Gastrocnemius medialis (tissue), 4 donors: ENCODE results near the gene SHB. TPM values are rescaled to one million over a fixed set of nuclear protein-coding genes. Genes with fewer than 3 reads are reported as not detected.

Experiments used
- ATAC-seq, 2 donors: fragments of 150-250 bp; one replicate each; pipeline ENCODE4 v1.9.1; 2016
- DNase-seq, 2 donors: peaks; one replicate each; pipeline ENCODE4 v3.0.0-alpha.2; 2019
- H3K27ac ChIP-seq, 4 donors: fragments of 200-600 bp; sonication (generic); 1 replicate in 1 of 4; 2 replicates in 3 of 4; pipeline ENCODE4 v1.5.1; 2016 to 2018; ENCODE audit warnings: mild to moderate bottlenecking in 2 of 4, moderate library complexity in 1 of 4
- H3K27me3 ChIP-seq, 3 donors: fragments of 200-600 bp; sonication (generic) in 2 of 3; 1 replicate in 1 of 3; 2 replicates in 2 of 3; pipeline versions ENCODE4 v1.5.1 to v1.6.0; 2016 to 2019; ENCODE audit warnings: mild to moderate bottlenecking in 1 of 3, moderate library complexity in 1 of 3
- H3K36me3 ChIP-seq, 2 donors: fragments of 200-600 bp; sonication (generic) in 1 of 2; one replicate each; pipeline ENCODE4 v1.5.1; 2017 to 2018
- H3K4me1 ChIP-seq, 2 donors: fragments of 200-600 bp; sonication (generic) in 1 of 2; one replicate each; pipeline ENCODE4 v1.5.1; 2016 to 2017; ENCODE audit warnings: mild to moderate bottlenecking in 2 of 2
- H3K4me3 ChIP-seq, 4 donors: fragments of 200-600 bp; sonication (generic) in 3 of 4; 1 replicate in 1 of 4; 2 replicates in 3 of 4; pipeline ENCODE4 v1.5.1; 2016 to 2019; ENCODE audit warnings: mild to moderate bottlenecking in 2 of 4
- H3K9me3 ChIP-seq, 3 donors: fragments of 200-600 bp; sonication (generic) in 2 of 3; 1 replicate in 1 of 3; 2 replicates in 2 of 3; pipeline ENCODE4 v1.5.1; 2016 to 2019
- CTCF ChIP-seq, 5 experiments: fragments of 450-650 bp in 3 of 5; fragments of 200-600 bp in 2 of 5; sonication (generic) in 2 of 5; IDR thresholded peaks in 4 of 5; conservative IDR thresholded peaks in 1 of 5; 1 replicate in 4 of 5; 2 replicates in 1 of 5; pipeline ENCODE4 v1.5.1; 2016 to 2019; ENCODE audit warnings: antibody characterized with exemption in 5 of 5, mild to moderate bottlenecking in 3 of 5, moderate library complexity in 3 of 5
- POLR2A ChIP-seq, 2 donors: fragments of 450-650 bp; IDR thresholded peaks; one replicate each; pipeline ENCODE4 v1.6.1; 2017; ENCODE audit warnings: antibody characterized with exemption in 2 of 2, mild to moderate bottlenecking in 2 of 2, moderate library complexity in 2 of 2
- in situ Hi-C, 4 donors: fragments of 200-750 bp; cut with MboI; loops; one replicate each; pipeline versions ENCODE4 v1.15.0 to v1.8.0; 2017; ENCODE audit warnings: low sequenced_read_pairs in 4 of 4
- intact Hi-C: fragments of 100-400 bp; cut with DNase I; formaldehyde crosslinking; loops from one replicate; pipeline ENCODE4 v1.15.1; 2023; ENCODE audit warnings: low total_unique reads
- total RNA-seq, 4 donors: library from RNA; depleted of rRNA; stranded (reverse); fragments of >200 nt; gene quantifications; one replicate each; pipeline versions ENCODE4 v1.1.0 to v1.2.3, GENCODE V29; 2016

The SHB gene
- total RNA-seq, 4 donors from 2014 or later = 1.2 to 6.1 (median 4.6) TPM

- Histone ChIP-seq H3K36me3 (no peaks in the 10 kb centered on the region), H3K4me3 (no peak overlapping the region), H3K9me3 (no peaks in the 10 kb centered on the region), H3K27ac (no peak overlapping the region), H3K4me1 (no peaks in the 10 kb centered on the region), H3K27me3 (no peaks in the 10 kb centered on the region)
- TF ChIP-seq POLR2A (IDR thresholded peaks at IDR 0.05) (no peak), CTCF (IDR thresholded peaks at IDR 0.05 in 4 of 5, conservative IDR thresholded peaks at IDR 0.05 in 1 of 5) (no peak)
- intact Hi-C loops = no loop called here
- ATAC-seq (no peak), DNase-seq (no peak)
- in situ Hi-C loops = no loop called here
These were observed 104.3 kb downstream of the SHB start for GRCh38 chr9:37964740-37965081.

- in situ Hi-C loops = no loop called here
These were observed 104.9 kb downstream of the SHB start for GRCh38 chr9:37963936-37964739.

GRCh38 chr9:37961351-37961750 is 107.7 kb downstream of the SHB start:
- ATAC-seq (no peak), DNase-seq (no peak)
- no peaks in the 10 kb centered on the region for H3K9me3 ChIP-seq
- H3K27ac ChIP-seq = no peak overlapping the region
- no peak overlapping the region for H3K4me3 ChIP-seq
- no peaks in the 10 kb centered on the region for H3K4me1 ChIP-seq
- H3K27me3 ChIP-seq = no peaks in the 10 kb centered on the region
- H3K36me3 ChIP-seq = no peaks in the 10 kb centered on the region
- TF ChIP-seq POLR2A (IDR thresholded peaks at IDR 0.05) = no peak
- no peak for TF ChIP-seq CTCF (IDR thresholded peaks at IDR 0.05 in 4 of 5, conservative IDR thresholded peaks at IDR 0.05 in 1 of 5)
- intact Hi-C loops = no loop called here
- in situ Hi-C loops = no loop called here

More at GRCh38 chr9:37963936-37964739, 104.9 kb downstream of the SHB start:
- H3K4me3 ChIP-seq = no peak overlapping the region
- no peaks in the 10 kb centered on the region for H3K9me3 ChIP-seq
- no peaks in the 10 kb centered on the region for H3K4me1 ChIP-seq
- TF ChIP-seq POLR2A (IDR thresholded peaks at IDR 0.05) (no peak), CTCF (IDR thresholded peaks at IDR 0.05 in 4 of 5, conservative IDR thresholded peaks at IDR 0.05 in 1 of 5) (no peak)
- no peaks in the 10 kb centered on the region for H3K36me3 ChIP-seq
- no peaks in the 10 kb centered on the region for H3K27me3 ChIP-seq
- ATAC-seq (no peak), DNase-seq (no peak)
- intact Hi-C loops = no loop called here
- no peak overlapping the region for H3K27ac ChIP-seq

GRCh38 chr9:37960631-37961030 is 108.4 kb downstream of the SHB start:
- in situ Hi-C loops (no loop called here), intact Hi-C loops (no loop called here)
- Histone ChIP-seq H3K36me3 (no peaks in the 10 kb centered on the region), H3K27ac (no peak overlapping the region), H3K4me1 (no peaks in the 10 kb centered on the region), H3K9me3 (no peaks in the 10 kb centered on the region), H3K4me3 (no peak overlapping the region), H3K27me3 (no peaks in the 10 kb centered on the region)
- TF ChIP-seq CTCF (IDR thresholded peaks at IDR 0.05 in 4 of 5, conservative IDR thresholded peaks at IDR 0.05 in 1 of 5) (no peak), POLR2A (IDR thresholded peaks at IDR 0.05) (no peak)
- ATAC-seq (no peak), DNase-seq (no peak)

GRCh38 chr9:37959976-37960375 is 109.1 kb downstream of the SHB start:
- ATAC-seq (no peak), DNase-seq (no peak)
- H3K9me3 ChIP-seq = no peaks in the 10 kb centered on the region
- in situ Hi-C loops (no loop called here), intact Hi-C loops (no loop called here)
- H3K27ac ChIP-seq = no peak overlapping the region
- TF ChIP-seq POLR2A (IDR thresholded peaks at IDR 0.05) (no peak), CTCF (IDR thresholded peaks at IDR 0.05 in 4 of 5, conservative IDR thresholded peaks at IDR 0.05 in 1 of 5) (no peak)
- H3K4me1 ChIP-seq = no peaks in the 10 kb centered on the region
- no peaks in the 10 kb centered on the region for H3K27me3 ChIP-seq
- no peak overlapping the region for H3K4me3 ChIP-seq
- no peaks in the 10 kb centered on the region for H3K36me3 ChIP-seq
